Activated CD8-positive, alpha-beta memory T cell treated with anti-CD3 and anti-CD28 coated beads for 4 hours (primary cell): ENCODE measurements around the gene IL4I1.

ENCODE experiments used
- DNase-seq, 2 donors: peaks; one replicate each; pipeline ENCODE4 v3.0.0-alpha.2; 2020; ENCODE audit warnings: low read depth in 2 of 2

The IL4I1 gene

DNA sequence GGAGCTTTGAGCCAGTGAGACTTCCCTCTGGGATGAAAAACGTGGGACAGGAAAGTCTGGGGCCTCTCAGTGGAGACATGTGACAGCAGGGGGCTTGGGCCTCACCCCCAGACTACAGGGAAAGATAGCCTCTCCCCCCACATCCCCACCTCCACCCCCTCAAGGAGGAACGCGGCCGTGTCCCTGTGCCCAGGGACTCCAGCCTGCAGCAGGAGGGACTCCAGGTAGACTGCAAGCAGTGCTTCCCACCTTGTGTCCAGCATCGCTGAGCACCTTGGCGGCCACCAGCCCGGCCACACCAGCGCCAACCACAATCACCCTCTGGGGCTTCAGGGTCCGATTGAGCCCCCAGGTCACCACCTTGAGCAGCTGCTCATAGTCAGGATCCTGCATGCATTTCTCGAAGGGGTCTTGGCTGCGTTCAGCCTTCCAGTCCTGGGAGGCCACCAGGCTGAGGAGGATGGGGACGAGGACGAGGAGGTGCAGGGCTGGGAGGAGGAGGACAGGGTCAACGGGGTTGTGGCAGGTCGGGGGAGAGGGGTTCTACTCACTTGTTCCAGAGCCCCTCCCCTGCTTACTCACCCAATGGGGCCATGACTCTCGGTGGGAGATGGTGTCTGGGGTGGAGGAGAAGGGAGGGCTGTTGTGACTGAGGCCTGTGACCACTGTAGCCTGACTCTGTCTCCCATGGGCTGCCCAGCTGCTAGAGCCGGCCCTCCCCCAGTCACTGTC is 955 bp downstream of the IL4I1 start:
- DNase-seq, result no peak

GRCh38 chr19:49894879-49895565 is 1.7 kb downstream of the IL4I1 start:
- no peak for DNase-seq

DNA sequence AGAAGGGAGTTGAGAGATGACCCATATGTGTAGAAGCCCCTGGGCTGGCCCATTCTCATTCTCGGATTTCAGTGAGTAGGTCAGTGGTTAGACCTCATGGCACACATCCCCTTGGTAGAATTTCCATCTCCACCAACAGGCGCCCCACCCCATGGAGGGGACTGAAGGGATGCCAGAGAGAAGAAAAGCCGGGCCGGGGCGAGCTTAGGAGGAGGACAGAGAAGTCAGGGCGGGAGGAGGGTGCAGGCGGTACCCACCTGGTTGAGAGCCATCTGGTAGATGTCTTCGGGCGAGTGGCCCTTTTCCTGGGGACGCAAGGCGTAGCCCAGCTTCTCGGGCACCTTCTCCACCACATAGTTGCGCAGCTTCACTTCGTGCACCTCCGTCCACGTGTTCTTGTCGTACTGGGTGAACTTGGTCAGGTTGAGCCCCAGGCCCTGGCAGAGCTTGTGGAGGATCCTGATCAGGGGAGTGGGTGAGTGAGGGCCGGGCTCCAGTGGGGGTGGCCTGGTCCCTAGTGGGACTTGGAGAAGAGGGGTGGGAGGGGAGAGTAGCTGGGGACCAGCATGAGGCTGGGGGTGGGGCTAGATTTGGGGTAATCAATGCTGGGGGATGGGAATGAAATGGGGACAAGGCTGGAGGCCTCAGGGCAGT is 2.5 kb downstream of the IL4I1 start:
- no peak for DNase-seq

GRCh38 chr19:49892716-49893115 is 4.0 kb downstream of the IL4I1 start:
- no peak for DNase-seq

- no peak for DNase-seq
Measured at GRCh38 chr19:49891393-49891792, 5.3 kb downstream of the IL4I1 start.

GRCh38 chr19:49890349-49891311 is 6.1 kb downstream of the IL4I1 start:
- peak; percentile 33 to 46 for DNase-seq

GRCh38 chr19:49889687-49890348 is 6.9 kb downstream of the IL4I1 start:
- DNase-seq, result peak; percentile 47 to 49

DNA sequence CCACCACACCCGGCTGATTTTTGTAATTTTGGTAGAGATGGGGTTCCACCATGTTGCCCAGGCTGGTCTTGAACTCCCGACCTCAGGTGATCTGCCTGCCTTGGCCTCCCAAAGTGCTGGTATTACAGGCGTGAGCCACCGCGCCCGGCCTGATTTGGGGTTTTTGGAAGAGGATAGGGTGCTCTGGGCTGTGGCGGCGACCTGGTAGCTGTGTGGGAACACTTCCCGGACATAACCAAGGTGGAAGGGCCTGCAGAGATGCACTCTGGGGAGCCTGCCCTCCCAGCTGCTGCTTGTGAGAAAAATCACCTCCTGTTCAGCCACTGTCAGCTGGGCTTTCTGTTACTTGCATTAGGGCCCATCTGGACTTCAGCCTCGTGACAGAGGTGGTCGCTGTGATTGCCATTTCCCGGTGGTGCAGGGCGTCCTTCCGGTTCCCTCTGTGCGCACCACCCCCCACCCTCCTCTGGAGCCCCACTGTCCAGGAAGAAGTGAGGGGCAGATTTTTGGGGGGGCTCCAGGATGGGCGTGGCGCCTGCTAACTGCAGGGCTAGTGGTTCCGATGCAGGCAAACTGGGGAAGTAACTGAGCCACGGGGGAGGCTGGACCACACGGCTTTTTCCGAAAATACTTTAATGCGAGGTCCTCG is 7.5 kb downstream of the IL4I1 start:
- DNase-seq, result no peak

DNA sequence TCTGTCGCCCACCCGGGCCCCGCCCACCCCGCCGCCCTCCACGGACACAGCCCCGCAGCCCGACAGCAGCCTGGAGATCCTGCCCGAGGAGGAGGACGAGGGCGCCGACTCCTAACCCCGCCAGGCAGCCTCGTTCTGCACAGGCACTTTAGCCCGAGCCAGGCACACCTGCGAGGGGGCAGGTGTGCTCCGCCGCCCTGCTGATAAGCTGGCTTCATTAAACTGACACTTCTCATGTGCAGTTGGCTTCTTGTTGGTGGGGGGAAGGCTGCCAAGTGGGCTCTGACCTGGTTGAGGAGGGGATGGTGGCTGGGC is 8.2 kb downstream of the IL4I1 start:
- DNase-seq, result no peak

- no peak for DNase-seq
Measured at GRCh38 chr19:49887665-49888509, 8.8 kb downstream of the IL4I1 start.

DNA sequence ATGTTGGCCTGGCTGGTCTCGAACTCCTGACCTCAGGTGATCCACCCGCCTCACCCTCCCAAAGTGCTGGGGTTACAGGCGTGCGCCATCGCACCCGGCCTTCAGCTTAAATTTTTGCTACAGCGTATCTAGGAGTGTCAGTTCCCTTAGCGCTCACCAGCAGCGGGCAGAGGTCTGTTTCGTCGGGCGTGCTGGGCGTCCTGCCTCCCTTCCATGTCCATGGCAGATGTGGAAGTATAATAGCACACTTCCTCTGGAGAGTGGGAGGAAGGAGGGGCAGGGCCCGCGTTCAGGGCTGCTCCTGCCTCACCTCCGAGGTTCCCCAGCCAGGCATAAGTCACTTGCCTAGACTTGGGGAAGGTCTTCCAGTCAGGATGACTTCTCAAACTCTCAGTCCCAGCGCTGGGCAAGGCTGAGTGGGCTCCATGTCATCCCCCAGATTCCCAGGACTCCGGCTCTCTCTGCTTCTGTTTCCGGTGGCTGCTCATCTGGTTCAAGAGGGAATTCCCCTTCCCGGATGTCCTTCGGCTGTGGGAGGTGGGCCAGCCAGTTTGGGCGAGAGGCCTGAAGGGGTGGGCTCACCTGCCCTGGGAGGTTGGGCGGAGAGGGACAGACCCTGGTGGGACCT is 9.5 kb downstream of the IL4I1 start:
- no peak for DNase-seq

- no peak for DNase-seq
Measured at GRCh38 chr19:49884760-49885159, 11.9 kb downstream of the IL4I1 start.

- no peak for DNase-seq
Measured at GRCh38 chr19:49884109-49884508, 12.6 kb downstream of the IL4I1 start.

DNA sequence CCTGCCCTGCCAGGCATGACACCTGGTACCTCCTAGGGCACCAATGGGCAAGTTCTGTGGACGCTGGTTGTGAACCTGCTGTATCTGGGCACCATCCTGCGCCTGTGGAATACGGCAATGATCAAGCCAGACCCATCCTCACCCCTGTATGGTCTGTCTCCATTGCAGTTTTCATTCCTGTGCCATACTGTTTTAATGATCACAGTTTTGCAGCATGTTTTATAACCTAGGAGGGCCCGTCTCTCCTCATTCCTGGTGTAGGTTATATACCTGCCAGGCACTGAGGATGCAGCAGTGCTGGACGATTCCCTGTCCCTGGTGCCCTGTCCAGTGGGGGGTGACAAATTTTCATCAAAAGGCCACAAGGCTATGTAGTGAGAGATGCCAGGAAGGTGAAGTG is 13.6 kb downstream of the IL4I1 start:
- DNase-seq, result no peak

- DNase-seq, result no peak
Measured at GRCh38 chr19:49882643-49883042, 14.0 kb downstream of the IL4I1 start.

DNA sequence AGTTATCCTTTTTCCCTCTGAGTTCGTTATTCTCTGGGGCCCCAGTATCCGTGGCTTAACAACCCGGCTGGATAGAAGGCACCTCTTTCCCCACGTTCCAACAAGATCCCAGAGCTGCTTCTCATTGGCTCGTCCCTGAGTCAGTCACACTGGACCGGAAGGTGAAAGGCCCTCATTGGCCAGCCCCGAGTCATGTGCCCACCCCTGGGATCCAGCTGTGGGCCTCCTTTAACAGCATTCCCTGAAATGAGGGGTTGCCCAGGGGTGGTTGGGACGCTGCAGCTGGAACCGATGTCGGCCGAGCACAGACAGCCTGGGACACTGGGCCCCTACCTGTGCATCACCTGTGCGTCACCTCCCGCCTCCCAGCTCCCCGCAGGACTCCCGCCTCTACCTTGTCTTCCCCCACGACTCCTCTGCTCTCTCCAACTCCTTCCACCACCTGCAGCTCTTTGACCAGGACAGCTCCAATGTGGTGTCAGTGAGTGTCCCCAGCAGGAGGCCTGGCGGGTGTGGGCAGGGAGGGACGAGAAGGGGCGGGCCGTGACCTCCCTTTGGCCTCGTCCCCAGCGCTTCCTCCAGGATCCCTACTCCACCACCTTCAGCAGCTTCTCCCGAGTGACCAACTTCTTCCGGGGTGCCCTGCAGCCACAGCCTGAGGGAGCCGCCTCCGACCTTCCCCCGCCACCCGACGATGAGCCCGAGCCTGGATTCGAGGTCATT is 14.9 kb downstream of the IL4I1 start:
- no peak for DNase-seq

GRCh38 chr19:49881186-49881585 is 15.5 kb downstream of the IL4I1 start:
- DNase-seq, result no peak

DNA sequence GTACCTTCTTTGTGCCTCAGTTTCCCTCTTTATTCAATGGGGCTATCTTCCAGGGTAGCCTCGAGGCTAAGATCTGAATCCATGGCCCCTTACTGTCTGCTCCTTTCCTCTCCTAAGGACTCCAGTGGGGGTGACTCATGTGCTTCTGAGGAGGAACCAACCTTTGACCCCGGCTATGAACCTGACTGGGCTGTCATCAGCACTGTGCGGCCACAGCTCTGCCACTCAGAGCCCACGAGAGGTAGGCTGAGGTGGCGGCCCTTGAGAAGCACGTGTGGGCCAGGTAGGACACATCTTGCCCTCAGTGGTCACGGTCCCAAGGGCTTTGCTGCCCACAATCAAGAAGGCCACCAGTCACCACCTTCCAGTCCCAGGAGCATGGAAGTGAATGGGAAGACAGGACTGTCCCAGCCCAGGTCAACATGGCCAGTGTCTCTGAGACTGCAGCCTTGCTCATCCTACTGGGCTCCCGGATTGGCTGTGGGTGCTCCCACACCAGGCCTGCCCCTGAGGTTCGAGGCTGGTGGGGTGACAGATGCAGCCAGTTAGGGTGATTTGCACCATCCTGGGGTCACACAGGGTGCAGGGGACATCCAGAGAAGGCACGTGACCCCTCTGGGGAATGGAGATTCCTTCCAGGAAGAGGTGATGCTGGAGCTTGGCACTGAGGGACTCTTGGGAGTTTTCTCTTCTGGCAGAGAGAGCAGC is 16.4 kb downstream of the IL4I1 start:
- DNase-seq, result no peak
